ENCODE data around the gene FBXW9.
"Not testable (repeated sequence)": the region's sequence is repeated elsewhere in the genome, so short reads cannot be mapped to it uniquely, and the experiment has no call there.

The FBXW9 gene

DNA sequence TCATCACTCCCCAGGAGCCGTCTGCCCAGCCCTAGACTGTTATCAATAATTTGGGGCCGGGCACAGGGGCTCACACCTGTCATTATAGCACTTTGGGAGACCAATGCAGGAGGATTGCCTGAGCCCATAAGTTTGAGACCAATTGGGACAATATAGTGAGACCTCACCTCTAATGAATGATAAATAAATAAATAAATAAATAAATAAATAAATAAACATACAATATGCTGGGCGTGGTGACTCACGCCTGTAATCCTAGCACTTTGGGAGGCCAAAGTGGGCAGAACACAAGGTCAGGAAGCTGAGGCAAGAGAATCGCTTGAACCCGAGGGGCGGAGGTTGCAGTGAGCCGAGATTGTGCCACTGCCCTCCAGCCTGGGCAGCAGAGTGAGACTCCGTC is 16.9 kb upstream of the FBXW9 start:
- DNase-seq = not testable (repeated sequence)

DNA sequence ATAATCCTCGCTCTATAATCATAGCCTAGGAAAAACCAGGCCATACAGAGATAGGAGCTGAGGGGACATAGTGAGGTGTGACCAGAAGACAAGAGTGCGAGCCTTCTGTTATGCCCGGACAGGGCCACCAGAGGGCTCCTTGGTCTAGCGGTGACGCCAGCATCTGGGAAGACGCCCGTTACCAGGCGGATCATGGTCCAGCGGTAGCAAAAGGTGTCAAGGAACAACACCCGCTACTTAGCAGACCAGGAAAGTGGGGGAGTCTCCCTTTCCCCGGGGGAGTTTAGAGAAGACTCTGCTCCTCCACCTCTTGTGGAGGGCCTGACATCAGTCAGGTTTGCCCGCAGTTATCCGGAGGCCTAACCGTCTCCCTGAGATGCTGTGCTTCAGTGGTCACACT is 15.6 kb upstream of the FBXW9 start:
- peak; percentile 25 for DNase-seq

DNA sequence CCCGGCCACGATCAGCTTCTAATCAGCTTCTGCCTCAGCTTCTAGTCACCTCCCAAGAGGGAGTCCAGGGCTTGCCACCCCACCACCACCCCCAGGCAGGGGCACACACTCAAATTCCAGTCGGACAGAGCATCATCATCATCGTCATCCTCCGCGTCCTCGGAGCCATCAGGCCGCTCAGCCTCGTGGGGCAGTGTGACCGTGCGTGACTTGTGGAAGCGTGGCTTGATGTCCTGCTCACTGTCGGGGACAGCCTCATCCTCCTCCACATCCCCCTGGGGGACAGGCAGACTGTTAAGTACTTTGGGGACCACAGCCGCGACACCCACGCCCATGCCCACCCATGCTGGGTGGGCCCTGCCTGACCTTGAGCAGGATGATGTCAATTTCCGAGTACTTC is 14.8 kb upstream of the FBXW9 start:
- no peak for DNase-seq

DNA sequence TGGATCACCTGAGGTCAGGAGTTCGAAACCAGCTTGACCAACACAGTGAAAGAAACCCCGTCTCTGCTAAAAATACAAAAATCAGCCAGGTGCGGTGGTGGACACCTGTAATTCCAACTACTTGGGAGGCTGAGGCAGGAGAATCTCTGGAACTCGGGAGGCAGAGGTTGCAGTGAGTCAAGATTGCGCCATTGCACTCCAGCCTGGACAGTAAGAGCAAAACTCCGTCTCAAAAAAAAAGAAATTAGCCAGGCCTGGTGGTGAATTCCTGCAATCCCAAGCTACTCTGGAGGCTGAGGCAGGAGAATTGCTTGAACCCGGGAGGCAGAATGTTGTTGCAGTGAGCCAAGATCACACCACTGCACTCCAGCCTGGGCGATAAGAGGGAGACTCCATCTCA is 12.2 kb upstream of the FBXW9 start:
- no peak for DNase-seq

DNA sequence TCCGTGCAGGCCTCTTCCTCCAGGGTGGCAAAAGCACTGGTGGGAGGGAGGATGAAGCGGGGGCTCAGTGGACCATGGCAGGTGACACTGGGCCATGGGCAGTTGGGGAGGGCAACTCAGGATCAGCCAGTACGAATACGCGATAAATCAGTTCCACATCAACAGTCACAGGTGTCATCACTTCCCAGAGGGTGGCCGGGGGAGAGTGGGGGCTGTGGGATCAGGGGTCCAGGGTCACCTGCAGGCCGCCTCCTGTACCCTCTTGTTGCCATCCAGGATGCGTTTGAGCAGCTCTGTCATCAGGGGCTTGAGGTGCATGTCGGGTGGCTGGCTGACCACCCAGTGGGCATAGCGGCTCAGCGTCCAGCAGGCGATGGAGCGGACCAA is 9.9 kb upstream of the FBXW9 start:
- DNase-seq = no peak

DNA sequence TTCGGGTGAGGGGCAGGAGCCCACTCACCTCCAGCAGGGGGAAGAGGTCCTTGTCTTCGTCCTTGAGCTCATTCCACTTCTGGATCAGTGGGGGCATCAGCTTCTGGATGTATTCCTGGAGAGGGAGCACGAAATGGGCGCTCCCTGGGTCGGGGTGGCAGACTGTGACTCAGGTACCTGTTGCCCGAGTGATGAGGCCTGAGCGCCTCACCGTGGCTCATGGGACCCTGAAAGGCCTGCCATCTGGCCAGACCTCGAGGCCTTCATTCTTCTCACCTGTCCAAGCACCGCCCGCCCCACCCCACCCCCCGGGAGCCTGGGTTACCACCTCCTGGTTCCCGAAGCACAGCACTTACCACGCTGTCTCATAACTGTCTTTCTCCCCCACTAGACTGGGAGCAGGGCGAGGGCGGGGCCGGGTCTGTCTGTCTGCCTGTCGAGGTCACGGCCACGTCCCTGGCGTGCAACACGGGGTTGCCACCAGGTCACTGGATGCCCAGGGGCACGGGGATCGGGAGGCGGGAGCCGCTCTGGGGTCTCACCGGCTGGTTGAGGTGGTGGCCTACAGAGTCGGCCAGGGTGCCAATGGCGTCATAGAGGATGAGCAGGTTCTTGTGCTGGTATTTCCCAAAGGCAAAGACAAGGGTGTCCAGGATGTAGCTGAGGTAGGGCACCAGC is 9.4 kb upstream of the FBXW9 start:
- no peak for DNase-seq

DNA sequence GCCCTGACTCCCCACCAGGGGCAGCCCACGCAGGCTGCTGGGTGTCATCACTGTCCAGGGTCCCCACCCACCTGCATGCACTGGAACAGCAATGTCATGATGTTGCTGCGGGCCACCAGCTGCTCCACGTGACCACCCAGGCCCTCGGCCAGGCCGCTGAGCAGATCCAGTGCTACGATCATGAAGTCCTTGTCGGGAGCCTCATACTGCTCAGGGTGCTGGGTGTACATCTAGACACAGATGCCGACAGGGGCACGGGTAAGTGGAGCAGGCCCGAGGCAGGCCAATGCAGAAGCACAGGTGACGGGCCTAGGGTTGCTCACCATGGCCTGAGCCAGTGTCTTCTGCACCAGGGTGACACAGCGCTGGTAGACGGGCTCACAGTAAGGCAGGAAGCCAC is 8.7 kb upstream of the FBXW9 start:
- DNase-seq = no peak

DNA sequence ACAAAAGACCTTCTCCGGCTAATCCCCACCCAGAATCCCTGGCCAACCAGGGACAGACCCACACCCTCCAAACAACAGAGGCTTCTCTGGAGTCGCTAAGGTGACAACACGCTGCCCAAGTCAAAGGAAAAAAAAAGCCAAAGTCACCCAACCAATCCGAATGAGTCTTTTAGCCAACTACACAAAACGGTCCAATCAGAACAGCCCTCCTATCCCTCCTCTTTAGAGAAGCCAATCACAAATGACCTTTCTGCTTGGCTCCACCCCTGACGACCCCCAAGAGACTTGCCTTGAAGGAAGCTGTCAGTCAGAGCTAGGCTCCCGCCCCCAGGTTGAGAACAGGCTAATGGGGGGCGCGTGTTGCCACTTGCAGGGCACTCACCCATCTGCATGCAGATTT is 6.6 kb upstream of the FBXW9 start:
- DNase-seq = peak; percentile 16

DNA sequence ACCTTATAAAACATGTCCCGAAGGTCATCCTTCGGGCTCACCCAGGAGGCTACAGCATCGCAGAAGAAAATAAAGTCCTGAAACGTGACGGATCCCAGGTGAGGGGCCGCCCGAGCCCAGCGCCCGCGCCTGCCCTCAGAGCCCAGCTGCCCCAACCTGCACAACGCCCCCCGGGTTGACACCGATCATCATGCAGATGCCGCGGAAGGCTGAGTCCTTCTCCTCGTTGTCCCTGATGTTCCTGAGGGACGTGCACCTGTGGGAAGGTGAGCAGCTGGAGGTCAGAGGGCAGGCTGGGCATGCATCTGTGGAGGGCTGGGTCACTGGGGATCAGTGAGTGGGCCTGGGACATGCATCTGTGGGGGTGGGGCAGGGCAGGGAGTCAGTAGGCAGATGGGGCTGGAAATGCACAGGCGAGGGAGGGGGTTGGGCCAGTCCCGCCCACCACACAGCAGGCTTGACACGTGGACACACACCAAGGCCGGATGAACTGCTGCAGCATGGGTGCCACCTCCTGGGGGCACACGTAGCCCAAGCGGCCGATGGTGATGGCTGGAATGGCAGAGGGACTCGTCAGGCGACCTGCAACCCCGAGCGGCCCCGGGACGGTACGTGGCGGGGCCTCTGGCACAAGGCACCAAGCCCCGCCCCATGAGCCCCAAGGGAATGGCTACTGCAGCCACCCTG is 5.3 kb upstream of the FBXW9 start:
- DNase-seq = no peak

DNA sequence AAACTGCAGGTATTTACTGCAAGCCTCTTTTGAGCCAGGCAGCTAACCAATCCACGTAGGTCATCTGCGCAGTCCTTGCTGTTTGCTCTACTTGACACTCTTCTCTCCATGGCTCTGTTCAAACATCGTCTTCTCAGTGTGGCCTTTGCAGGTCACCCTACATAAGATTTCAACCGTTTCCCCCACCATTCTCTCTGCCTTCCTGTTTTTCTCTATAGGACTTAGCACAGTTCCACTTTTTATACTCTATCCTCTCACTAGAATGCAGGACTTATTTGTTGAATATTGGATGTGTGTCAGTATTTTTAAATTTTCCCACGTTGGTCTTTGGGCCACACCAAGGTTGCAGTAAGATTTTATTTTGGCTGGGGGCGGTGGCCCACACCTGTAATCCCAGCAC is 1.7 kb upstream of the FBXW9 start:
- no peak for DNase-seq

DNA sequence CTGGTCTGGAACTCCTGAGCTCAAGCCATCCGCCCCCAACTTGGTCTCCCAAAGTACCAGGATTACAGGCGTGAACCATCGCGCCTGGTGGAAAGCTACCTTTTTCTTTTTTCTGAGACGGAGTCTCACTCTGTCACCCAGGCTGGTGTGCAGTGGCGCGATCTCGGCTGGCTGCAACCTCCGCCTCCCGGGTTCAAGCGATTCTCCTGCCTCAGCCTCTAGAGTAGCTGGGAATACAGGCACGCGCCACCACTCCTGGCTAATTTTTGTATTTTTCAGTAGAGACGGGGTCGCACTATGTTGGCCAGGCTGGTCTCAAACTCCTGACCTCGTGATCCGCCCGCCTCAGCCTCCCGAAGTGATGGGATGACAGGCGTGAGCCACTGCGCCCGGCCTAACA is 994 bp upstream of the FBXW9 start:
- not testable (repeated sequence) for DNase-seq

DNA sequence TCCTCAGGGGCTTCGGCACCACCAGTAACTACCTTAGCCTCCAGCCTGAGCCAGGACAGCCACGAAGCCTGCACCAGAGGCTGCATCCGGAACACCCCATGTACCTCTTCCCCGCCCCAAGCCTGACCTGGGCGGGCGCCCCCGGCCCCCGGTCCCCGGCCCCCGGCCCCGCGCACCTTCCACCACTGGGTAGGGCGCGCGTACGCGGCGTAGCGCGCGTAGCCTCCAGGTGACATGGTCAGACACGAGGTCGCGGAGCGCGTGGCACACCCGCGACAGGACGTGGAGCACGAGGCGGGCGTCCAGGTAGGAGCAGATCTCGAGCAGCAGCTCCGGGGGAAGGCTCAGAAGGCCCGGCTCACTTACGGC is 450 bp downstream of the FBXW9 start:
- DNase-seq = no peak

DNA sequence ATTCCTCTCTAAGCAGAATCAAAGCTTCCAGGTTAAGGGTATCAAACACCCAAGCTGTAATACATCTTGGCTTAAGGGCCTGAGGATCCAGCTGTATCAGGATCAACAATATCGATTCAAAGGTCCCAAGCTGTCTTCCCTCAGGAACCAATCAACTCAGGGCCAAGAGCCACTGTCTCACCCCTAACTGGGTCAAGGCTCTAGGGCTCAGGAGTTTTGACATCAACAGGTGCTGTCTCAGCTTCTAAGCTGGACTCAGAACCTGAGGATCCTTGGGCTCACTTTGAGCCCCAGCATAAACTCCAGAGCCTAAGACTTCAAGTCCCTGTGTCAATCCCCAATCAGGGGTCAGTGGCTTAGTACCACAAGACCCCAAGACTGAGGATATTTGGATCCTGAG is 917 bp downstream of the FBXW9 start:
- DNase-seq = no peak

DNA sequence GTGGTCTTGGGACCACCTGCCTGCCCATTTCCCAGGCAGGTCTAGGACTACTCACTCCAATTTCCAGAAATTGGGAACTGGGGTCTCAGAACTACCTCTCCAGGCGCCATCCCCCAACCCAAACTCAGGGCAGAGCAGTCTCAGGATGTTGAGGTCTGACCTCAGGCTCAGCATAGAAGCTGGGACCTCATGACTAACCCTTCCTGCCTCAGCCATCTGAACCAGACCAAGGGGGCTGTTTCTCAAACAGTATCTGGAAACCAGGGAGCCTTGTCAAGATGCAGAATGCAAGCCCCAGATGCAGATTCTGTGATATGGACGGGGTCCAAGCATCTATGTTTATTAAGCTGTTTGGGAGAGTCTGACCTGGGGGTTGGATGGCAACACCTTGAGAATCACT is 1.3 kb downstream of the FBXW9 start:
- DNase-seq = no peak

DNA sequence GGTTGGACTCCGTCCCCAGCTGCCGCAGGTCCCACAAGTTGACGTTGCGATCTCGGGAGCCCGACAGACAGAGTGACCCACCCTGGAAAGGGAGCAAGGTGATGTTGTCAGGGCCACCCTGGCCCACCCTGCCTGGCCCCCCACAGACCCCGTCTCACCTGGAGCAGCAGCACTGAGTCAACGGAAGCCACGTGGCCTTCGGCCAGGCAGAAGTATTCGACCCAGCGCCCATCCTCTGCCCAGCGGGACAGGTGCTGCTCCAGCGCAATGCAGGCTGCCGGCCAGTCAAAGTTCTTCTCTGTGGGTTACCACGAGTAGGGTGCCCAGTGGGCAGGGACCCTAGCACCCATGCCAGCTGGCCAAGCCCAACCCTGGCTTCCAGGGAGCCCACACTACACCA is 1.8 kb downstream of the FBXW9 start:
- no peak for DNase-seq

DNA sequence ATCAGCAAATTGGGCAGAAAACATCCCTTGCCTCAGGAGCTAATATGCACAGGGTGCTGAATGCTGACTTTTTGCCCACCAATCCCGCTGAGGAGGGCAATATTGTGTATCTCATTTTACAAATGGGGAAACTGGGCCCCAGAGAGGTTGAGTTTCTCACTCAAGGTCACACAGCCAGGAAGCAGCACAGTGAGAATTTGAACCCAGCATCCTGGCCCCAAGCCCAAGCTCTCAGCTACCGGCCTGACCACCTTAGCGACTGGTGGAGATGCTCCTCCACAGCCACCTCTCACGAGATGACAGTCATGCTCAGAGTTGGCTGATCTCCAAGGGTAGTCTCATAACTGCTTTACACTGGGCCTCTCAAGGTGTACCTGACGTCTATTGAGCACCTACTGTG is 3.5 kb downstream of the FBXW9 start:
- no peak for DNase-seq

DNA sequence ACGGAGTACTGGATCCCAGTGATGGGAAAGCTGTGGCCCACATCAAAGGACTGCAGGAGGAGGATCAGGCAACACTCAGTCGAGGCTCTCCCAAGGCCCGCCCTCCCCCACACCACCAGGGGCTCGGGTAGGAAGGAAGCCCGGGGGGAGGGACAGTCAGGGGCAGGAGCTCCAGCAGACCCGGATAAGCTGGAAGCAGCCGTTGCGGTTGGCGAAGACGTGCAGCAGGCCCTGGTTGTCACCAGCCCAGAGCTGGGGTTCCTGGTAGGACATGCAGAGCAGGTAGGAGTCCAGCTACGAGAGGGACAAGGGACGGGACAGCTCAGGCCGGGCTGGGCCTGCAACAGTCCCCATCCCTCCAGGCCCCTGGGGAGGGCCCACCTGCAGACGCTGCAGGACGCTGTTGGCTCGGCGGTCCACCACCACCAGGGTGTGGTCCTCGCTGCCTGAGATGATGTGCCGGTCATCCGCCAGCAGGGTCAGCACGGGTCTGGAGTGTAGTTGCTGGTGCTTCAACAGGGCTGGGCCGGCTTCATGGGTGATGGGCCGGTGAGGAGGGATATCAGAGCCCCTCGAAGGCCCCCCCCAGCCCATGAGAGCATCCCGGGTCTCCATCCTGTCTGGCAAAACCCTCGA is 6.7 kb downstream of the FBXW9 start:
- no peak for DNase-seq

DNA sequence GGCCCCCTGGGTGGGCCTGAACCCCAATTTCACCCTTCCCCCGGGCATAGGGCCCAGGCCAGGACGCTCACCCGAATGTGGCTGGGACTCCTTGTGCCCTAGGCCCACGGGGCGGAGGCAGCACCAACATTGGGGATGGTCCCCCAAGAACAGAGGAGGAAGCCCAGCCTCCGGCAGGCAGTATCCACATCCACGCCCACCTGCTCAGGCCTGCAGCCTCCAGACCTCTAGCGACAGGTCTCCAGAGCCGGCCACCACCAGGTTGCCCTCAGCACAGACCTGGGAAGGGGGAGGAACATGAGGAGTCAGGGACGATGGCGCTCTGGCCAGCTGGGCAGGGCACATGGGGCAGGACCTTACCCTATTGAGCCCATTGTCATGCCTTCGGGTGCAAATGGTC is 7.4 kb downstream of the FBXW9 start:
- DNase-seq = no peak

DNA sequence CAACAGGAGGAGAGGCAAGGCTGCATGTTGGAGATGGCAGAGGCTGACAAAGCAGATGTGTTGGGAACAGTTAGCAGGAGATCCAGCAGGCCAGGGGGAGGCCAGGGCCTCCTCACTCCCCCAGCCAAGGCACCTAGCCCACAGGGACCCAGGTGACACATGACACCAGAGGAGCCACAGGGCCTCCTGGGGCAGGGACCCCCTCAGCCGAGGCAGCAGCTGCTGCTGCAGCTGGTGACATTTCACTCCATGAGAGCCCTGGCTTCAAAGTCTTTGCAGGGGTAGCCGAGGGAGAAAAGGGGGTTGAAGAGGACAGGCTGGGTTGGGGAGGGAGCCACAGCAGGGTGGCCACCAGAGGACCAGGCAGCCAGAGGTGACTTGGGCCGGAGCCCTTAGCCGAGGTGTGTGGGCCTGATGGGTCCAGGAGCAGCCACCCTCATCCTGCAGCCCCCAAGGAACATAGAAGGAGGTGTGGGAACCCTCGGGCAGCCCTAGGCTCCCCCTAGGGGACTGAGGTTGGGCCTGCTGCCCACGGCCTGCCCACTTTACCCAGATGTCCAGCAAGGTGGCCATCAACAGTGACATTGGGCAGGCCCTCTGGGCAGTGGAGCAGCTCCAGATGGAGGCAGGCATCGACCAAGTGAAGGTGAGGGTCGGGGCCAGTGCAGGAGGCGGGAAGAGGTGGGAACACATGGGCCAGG is 8.8 kb downstream of the FBXW9 start, which contains the start of gene GNG14:
GNG14 (plus strand) TSS at position 503 of the 701 bp plus-strand sequence; CDS start at position 554, 51 bp downstream.
- no peak for DNase-seq

DNA sequence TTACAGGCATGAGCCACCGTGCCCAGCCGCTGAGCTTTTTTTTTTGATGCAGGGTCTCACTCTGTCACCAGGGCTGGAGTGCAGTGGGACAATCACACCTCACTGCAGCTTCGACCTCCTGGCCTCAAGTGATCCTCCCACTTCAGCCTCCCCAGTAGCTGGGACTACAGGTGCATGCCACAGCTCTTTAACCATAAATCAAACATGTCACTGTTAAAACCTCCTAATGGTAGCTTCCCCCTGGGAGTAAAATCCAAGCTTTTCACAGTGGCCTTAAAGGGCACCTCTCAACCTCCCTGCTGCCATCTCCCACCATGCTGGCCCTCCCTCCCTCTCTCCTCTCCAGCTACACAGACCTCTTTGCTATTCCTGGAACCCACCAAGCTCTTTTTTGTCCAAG is 10.6 kb downstream of the FBXW9 start:
- DNase-seq = no peak

DNA sequence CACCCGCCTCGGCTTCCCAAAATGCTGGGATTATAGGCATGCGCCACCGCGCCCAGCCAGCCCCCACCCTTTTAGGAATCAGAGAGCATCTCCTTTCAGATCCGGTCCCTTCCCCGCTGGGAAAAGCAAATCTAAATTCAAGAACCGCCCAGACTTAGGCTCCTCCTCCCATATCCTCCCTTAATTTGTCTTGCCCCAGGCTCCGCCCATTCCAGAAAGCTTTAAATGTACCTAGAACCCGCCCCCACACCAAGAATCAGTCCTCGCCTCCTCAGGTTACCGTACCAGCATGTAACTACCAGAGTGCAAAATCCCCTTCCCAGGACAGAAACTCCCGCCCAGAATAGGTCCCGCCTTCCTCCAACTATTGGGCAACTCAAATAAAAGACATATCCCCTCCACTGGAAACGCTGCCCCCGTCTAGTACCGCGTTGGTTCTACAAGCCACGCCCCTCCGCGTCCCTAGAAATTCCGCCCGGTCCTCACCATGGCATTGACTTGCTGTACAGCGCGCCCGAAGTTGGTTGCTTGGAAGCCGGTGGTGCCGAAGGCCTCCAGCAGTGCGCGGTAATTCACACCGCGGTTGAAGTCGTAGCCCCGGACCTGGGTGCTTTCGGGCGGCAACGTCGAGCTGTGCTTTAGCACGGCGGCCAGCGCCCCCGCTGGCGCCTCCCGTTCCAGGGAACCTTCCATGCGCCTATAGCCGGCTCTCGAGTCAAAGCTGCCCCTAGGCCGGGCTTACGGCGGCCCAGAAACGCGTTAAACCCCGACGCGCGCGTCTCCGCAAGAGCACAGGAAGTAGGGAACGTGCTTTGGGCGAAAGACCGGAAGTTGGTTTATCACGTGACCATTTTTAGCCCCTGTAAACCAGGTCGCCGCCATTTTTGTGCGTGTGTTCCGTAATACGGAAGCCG is 15.1 kb downstream of the FBXW9 start, which contains the start of gene DHPS:
DHPS (minus strand) TSS at position 807 of the 914 bp plus-strand sequence; CDS start at position 693, 114 bp downstream.
- DNase-seq = peak; percentile 96

DNA sequence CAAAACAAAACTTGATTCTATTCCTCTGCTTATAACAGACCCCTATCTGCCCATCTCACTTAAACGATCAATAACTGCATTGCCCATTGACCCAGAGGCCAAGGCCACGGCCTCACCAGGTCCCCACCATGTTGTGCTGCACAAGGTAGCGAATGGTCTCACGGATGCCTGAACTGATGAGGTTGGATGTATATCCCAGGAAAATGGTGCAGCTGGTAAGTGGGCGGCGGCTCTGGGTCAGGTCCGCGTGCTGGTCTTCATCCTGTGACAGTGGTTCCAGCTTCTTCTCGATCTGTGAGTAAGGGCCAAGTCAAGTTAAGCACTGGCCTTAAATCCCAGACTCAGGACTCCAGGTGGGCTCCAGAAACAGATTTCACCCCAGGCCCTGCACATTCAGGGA is 16.4 kb downstream of the FBXW9 start:
- no peak for DNase-seq

DNA sequence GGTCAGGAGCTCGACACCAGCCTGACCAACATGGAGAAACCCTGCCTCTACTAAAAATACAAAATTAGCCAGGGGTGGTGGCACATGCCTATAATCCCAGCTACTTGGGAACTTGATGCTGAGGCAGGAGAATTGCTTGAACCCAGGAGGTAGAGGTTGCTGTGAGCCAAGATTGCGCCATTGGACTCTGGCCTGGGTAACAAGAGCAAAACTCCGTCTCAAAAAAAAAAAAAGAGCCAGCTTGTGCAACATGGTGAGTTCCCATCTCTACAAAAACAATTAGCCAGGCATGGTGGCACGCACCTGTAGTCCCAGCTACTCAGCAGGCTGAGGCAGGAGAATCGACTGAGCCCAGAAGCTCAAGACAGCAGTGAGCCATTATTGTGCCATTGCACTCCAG is 18.4 kb downstream of the FBXW9 start:
- DNase-seq = not testable (repeated sequence)
